NCI-H1694 treated with DMSO at 0.1 percent for 48 hours (cell line): Measurements from ENCODE around the gene FEZ2.

Experiments used
- DNase-seq: peaks from one replicate; lab custom pipeline; 2025; lab: John Stamatoyannopoulos, UW

The FEZ2 gene

DNA sequence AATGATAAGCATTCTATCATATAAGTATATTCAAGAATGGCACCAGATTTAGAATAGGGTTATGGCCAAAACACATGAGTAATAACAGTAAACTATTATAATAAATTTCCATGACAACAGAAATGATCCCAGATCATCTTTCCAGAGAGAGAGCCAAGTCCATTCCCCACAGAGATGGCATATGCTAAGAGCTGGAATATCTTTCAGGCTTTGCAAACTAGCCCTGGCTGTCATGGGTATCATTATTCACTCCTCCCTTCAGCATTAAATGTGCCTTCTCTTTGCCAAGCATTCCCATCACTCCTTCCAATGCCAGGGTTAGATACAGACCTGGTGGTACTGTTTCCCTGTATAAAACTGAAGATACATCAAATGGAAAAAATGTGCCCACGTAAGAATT is 10.9 kb downstream of the FEZ2 start:
- no peak for DNase-seq

- DNase-seq, result no peak
Observed at GRCh38 chr2:36586672-36587071, 11.3 kb downstream of the FEZ2 start.

- DNase-seq, result no peak
Observed at GRCh38 chr2:36584148-36584794, 13.7 kb downstream of the FEZ2 start.

- DNase-seq, result no peak
Observed at GRCh38 chr2:36582951-36583350, 15.0 kb downstream of the FEZ2 start.

- DNase-seq, result no peak
Observed at GRCh38 chr2:36582538-36582937, 15.4 kb downstream of the FEZ2 start.

GRCh38 chr2:36579297-36579664 is 18.7 kb downstream of the FEZ2 start:
- no peak for DNase-seq

DNA sequence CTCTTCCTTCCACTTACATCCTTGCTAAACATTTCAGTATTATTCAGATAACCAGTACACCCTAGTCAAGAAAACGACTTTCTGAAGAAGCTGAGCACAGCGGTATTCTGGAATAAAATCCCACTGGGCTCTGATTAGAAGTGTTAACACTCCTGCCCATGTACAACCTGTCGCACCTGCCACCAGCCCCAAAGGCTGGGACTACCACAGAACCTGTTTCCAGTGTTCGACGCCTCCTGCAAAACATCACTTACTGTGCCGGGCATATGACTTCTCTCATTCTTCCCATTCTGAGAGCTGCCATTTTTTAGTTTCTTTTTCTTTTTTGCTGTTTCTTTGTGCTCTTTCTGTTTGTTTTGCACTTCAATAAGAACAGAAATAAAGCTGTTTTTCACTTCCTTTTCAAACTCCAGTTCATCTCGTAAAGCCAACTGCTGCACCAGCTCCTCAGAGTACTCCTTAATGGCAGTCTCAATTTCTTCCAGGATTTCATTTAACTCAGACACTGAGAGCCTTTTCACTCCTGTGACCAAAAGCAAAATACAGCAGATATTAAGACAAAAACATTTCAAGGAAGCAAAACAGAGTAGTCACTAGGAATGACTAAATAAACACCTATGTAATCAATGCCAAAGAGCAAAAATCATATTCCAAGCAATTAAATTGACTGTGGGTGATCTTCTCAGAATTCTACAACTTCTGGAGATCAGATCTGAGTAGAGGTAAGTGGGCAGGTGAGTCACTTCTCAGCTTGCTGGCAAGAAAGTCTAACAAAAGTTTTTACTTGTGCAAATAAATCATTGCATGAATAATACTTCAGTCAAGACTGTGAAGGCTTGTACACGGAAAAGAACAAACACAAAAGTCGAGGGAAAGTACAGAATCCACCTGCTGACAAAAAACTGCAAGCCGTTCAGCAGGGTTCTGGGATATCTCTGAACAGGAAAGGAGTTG is 19.3 kb downstream of the FEZ2 start:
- no peak for DNase-seq

DNA sequence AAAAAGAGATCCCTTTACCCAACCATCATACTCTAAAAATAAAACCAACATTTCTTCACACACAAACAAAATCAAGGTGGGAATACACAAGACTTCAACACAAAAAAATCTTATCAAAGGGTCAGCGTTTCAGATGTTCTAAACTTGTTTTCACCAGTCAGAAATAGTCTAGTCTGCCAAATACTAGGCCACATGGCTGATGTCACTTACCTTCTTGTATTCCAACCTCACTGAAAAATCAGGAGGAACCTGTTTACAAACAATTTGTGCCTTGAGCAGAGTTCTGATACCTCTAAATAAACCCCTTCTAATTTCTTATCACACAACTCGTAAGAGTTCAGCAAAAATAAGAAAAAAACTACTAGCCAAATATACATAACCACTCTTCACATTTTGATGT is 20.1 kb downstream of the FEZ2 start:
- DNase-seq, result no peak

GRCh38 chr2:36574560-36574959 is 23.4 kb downstream of the FEZ2 start:
- no peak for DNase-seq

DNA sequence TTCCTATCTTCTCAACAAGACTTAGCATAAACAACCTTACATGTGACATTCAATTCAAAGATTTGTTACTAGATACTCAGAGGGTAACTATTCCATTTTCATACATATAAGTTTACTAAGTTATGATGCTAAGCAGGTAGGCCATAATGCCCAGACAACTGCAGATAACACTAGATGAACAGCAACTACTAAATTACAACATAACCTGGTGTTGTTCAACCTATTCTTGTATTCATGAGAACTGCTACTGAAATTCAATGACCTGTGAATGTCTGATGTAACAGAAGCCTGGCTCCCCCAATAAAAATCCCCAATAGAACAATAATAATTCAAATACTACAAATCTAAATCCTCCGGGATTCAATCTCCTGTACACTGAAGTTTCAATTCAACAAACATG is 24.8 kb downstream of the FEZ2 start:
- DNase-seq, result no peak

DNA sequence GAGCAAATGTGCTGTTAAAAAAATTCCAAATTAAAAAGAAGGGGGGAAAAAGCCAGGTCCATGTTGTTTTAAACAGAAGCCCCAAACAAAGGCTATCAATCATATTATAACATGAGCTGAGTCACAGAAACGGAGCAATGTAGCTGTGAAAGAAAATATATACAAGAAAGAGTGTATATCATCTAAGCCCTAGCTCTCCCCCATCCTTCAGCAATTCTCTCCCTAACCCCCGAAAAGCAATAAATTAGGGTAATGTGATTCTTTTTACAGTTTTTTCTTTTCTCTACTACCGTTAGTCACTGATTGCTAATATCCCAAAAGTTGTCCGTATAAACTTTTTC is 25.3 kb downstream of the FEZ2 start:
- no peak for DNase-seq

- no peak for DNase-seq
Observed at GRCh38 chr2:36572054-36572718, 25.8 kb downstream of the FEZ2 start.

- no peak for DNase-seq
Observed at GRCh38 chr2:36570416-36570815, 27.6 kb downstream of the FEZ2 start.

DNA sequence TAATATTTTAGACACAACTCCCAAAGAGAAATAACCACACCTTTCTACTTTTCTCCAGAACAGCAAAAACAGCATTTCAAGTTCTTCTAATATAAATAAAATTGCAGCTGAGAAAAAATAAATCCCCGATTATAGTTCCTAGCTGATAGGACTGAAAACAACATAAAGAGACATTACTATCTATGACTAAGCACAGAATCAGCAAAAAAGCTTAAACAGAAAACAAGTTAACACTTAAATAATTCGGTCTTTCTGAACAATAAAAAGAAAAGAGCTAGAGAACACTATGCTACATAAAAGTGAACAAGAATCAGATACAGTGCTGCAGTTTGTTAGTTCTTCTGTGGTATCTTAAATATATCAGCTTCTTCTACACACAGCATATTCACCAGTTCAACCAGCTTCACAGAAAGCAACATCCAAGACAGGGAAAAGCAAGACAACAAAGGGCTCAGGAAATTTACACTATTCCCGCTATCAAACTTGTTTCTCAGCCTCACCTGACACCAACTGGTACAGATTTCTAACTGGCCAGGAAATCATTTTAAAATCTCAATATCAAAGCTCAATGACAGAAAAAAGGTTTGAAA is 28.6 kb downstream of the FEZ2 start:
- DNase-seq, result no peak

DNA sequence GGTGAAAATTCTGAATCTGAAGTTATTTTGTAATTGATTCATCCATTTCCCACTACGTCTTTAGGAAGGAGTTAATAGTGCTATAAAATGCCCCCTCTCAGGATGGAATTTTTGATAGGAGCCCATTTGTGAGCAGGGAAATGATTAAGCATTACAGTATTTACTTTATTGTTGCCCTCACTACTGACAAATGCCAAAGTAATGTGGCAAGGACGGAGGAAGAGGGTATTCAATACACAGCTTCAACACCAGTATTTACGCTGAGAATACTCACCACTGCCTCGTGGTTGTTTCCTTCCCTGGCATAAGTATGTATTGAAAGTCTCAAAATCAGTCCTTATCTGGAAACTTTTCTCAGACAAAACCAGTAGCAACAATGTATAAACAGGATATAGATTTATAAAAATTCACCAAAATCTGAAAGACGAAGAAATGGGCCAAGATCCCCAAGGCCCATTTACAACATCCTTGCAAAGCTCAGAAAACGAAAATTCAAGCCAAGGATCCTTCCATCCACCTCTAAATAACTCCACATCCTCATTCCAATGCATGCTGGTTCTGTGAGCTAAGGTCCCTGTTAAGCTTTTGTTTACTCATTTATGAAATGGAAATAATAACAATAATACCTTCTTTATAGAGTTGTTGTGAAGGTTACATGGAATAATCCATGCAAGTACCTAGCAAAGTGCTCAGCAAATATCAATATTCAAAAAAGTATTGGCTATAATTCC is 29.3 kb downstream of the FEZ2 start:
- no peak for DNase-seq

DNA sequence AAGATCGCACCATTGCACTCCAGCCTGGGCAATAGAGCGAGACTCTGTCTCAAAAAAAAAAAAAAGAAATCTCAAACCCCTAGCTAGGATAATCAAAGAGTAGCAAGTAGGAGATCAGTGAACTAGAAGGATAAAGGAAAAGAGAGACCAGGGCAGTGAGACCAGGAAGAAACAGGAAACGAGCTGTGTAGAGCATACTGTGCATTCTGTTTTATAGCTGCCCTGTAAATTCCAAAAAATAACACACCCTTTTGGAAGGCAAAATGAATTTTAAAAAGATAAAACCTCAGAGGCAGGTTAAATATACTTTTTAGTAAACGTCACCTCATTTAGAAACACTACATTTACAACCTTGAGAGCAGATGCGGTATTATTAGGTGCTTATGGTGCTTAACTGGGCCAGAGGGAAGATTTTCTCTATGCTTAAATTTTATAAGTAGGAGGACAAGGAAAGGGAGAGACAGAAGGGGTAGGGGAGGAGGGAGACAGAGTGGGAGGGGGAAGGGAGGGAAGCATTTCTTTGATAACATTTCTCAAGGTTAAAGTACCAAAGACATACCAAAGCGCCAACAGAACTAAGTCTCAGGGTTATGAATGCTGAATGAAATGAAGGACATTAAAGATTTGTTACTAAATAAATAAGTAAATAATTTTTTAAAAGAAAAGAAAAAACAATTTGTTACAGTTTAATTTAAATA is 30.1 kb downstream of the FEZ2 start:
- DNase-seq, result no peak

DNA sequence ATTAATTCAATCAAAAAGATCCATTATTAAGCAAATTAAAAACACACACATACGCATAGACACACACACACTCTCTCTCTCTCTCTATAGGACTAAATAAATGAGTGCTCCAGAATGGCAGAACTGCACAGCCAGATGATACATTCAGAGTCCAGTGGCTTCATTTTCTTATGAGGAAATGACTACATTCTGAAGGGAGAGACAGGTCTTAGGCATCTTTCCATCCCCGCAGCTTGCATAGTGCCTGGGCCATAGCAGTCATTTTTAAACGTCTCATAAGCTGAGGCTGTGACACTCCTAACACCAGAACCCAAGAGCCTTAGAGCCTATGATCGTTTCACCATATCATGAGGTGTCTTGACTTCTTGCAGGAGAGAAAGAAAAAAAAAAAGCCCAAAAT is 31.1 kb downstream of the FEZ2 start:
- DNase-seq, result no peak

GRCh38 chr2:36565712-36566111 is 32.3 kb downstream of the FEZ2 start:
- DNase-seq, result no peak

- no peak for DNase-seq
Observed at GRCh38 chr2:36564377-36564930, 33.5 kb downstream of the FEZ2 start.

DNA sequence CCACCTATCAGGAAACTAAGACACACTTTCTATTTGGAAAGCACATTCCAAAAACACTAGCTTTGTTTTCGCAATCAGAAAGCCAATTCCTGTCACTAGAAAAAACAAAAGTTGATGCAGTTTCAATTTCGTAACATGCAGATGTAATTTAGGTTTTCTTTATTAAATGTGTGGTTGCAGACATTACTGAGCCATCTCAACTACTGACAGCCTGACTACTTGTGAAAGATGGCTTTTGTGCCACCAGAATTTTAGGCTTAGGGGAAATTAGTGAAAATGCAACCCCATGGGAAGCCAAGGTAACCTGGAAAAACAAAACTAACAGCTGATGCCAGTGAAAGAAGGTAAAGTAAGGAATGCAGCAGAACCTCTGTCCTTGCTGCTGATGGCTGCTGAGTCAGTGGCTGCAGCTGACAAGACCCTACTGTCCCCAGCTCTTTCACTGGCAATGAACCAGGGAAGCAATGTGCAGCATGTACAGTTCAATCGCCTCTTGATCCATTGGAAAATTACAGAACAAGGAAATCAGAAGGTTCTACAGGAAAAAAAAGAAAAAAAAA is 34.9 kb downstream of the FEZ2 start:
- no peak for DNase-seq

DNA sequence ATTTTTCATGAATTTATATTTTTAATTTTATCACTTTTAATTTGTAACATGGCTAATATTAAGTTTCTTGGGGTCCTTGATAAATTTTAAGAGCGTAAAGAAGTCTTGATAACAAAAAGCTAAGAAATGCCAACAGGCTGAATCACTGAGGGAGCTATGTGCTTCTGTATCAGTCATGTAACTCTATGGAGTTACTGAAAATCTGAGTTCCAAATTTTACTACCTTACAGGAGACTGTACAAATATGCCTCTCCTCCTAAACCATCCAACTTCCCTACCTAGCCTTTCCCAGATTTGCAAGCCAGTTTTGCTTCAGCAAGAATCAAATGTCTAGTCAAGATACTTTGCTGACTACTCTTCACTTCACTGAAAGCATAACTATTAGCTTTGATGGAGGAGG is 35.7 kb downstream of the FEZ2 start:
- DNase-seq, result no peak
